H1 (cell line): ENCODE results near the gene NOXO1. TPM values are rescaled to one million over a fixed set of nuclear protein-coding genes. Genes with fewer than 3 reads are reported as not detected.

Source experiments
- CTCF ChIA-PET: fragments of 300-600 bp; sonication (Branson Sonifier 250); formaldehyde crosslinking; loops from one replicate; lab custom pipeline; 2021; ENCODE audit not compliant: partially characterized antibody; lab: Charles Lee
- POLR2A ChIA-PET: fragments of 300-600 bp; sonication (Branson Sonifier 250); formaldehyde crosslinking; loops from one replicate; lab custom pipeline; 2021; ENCODE audit warnings: inconsistent platforms; ENCODE audit not compliant: partially characterized antibody; lab: Charles Lee
- DNase-seq, 2 experiments: peaks; one replicate each; pipeline versions ENCODE4 v3.0.0 to v3.0.0-alpha.2; 2010 to 2022; ENCODE audit warnings: low spot score in 2 of 2, low read depth in 1 of 2, mixed read lengths in 1 of 2
- FAIRE-seq: peaks from 2 replicates; lab custom pipeline; 2011; peaks lifted over from hg19 to GRCh38; lab: Jason Lieb, UNC
- H2AFZ ChIP-seq: 2 replicates; pipeline ENCODE4 v1.8.1; 2012; ENCODE audit warnings: low read length, inconsistent platforms
- H2AK5ac ChIP-seq: 2 replicates; pipeline ENCODE4 v1.6.1; 2013; ENCODE audit warnings: low read depth, low read length
- H2BK120ac ChIP-seq: replicated peaks from 2 replicates; pipeline ENCODE3; 2013; ENCODE audit warnings: low read depth, low read length, inconsistent platforms
- H2BK12ac ChIP-seq: 2 replicates; pipeline ENCODE4 v1.6.1; 2013; ENCODE audit warnings: low read depth, low read length
- H2BK15ac ChIP-seq: 2 replicates; pipeline ENCODE4 v1.6.1; 2013; ENCODE audit warnings: low read length
- H2BK20ac ChIP-seq: 2 replicates; pipeline ENCODE4 v1.6.1; 2013; ENCODE audit warnings: low read length
- H2BK5ac ChIP-seq: 2 replicates; pipeline ENCODE4 v1.6.1; 2013; ENCODE audit warnings: low read depth, low read length
- H3K14ac ChIP-seq: 2 replicates; pipeline ENCODE4 v1.6.1; 2013; ENCODE audit warnings: inconsistent platforms; ENCODE audit not compliant: insufficient read length
- H3K18ac ChIP-seq: 2 replicates; pipeline ENCODE4 v1.6.1; 2013; ENCODE audit warnings: low read length; ENCODE audit errors: extremely low read depth
- H3K23ac ChIP-seq: 2 replicates; pipeline ENCODE4 v1.6.1; 2013; ENCODE audit warnings: inconsistent platforms; ENCODE audit not compliant: insufficient read length
- H3K23me2 ChIP-seq: 2 replicates; pipeline ENCODE4 v1.6.1; 2013; ENCODE audit warnings: low read depth, low read length
- H3K27ac ChIP-seq: 2 replicates; pipeline ENCODE4 v1.6.1; 2011; ENCODE audit warnings: low read depth, low read length, inconsistent platforms
- H3K27me3 ChIP-seq, 4 experiments: replicated peaks in 1 of 4; 1 replicate in 1 of 4; 2 replicates in 3 of 4; pipeline versions ENCODE4 v1.6.1 to v1.8.1; 2011 to 2013; ENCODE audit warnings: low read length in 3 of 4, mild to moderate bottlenecking in 3 of 4, inconsistent platforms in 2 of 4, mixed read lengths in 2 of 4, moderate library complexity in 1 of 4; ENCODE audit not compliant: control insufficient read depth in 3 of 4, insufficient read depth in 3 of 4; ENCODE audit errors: extremely low read depth in 1 of 4
- H3K36me3 ChIP-seq, 4 experiments: 2 replicates each; pipeline versions ENCODE4 v1.6.1 to v1.8.1; 2011 to 2013; ENCODE audit warnings: mild to moderate bottlenecking in 4 of 4, low read length in 3 of 4, moderate library complexity in 2 of 4, control low read depth in 1 of 4, inconsistent platforms in 1 of 4; ENCODE audit not compliant: insufficient read depth in 4 of 4, control insufficient read depth in 2 of 4
- H3K4ac ChIP-seq: replicated peaks from 2 replicates; pipeline ENCODE3; 2013; ENCODE audit warnings: low read length, low read depth, mixed read lengths, inconsistent platforms; ENCODE audit not compliant: insufficient read length
- H3K4me1 ChIP-seq, 4 experiments: replicated peaks in 1 of 4; 1 replicate in 1 of 4; 2 replicates in 3 of 4; pipeline versions ENCODE4 v1.6.1 to v1.8.1; 2011 to 2013; ENCODE audit warnings: low read length in 3 of 4, inconsistent platforms in 2 of 4, mixed read lengths in 1 of 4; ENCODE audit not compliant: insufficient read depth in 4 of 4, control insufficient read depth in 3 of 4
- H3K4me2 ChIP-seq, 2 experiments: 2 replicates each; pipeline versions ENCODE4 v1.6.1 to v1.8.1; 2011 to 2013; ENCODE audit warnings: low read depth in 2 of 2, low read length in 2 of 2, control low read depth in 1 of 2, inconsistent platforms in 1 of 2, mild to moderate bottlenecking in 1 of 2; ENCODE audit not compliant: insufficient read depth in 1 of 2
- H3K4me3 ChIP-seq, 4 experiments: fragments of 200-600, 300-600 bp in 1 of 4; sonication (generic), shearing (Covaris generic), sonication (Bioruptor Twin) in 1 of 4; 2 replicates each; pipeline versions ENCODE4 v1.5.1 to v1.8.1; 2011 to 2016; ENCODE audit warnings: low read length in 4 of 4, low read depth in 3 of 4, control low read depth in 2 of 4, inconsistent platforms in 2 of 4, mild to moderate bottlenecking in 2 of 4, mixed read lengths in 1 of 4, moderate library complexity in 1 of 4; ENCODE audit not compliant: insufficient read depth in 2 of 4; ENCODE audit errors: extremely low read depth in 1 of 4
- H3K56ac ChIP-seq: replicated peaks from 2 replicates; pipeline ENCODE3; 2013; ENCODE audit warnings: low read depth, mild to moderate bottlenecking, mixed read lengths, low read length, inconsistent platforms; ENCODE audit not compliant: insufficient read length
- H3K79me1 ChIP-seq: 2 replicates; pipeline ENCODE4 v1.6.1; 2013; ENCODE audit warnings: low read depth, low read length, control low read depth
- H3K79me2 ChIP-seq, 2 experiments: 2 replicates each; pipeline versions ENCODE4 v1.6.1 to v1.8.1; 2012 to 2013; ENCODE audit warnings: low read length in 2 of 2, mild to moderate bottlenecking in 2 of 2, inconsistent platforms in 1 of 2; ENCODE audit not compliant: insufficient read depth in 2 of 2, control insufficient read depth in 1 of 2
- H3K9ac ChIP-seq, 4 experiments: replicated peaks in 1 of 4; 1 replicate in 1 of 4; 2 replicates in 3 of 4; pipeline versions ENCODE4 v1.6.1 to v1.8.1; 2011 to 2013; ENCODE audit warnings: low read depth in 3 of 4, low read length in 3 of 4, control low read depth in 2 of 4, mild to moderate bottlenecking in 2 of 4, moderate library complexity in 2 of 4, inconsistent platforms in 1 of 4; ENCODE audit errors: extremely low read depth in 1 of 4
- H3K9me3 ChIP-seq, 2 experiments: 2 replicates each; pipeline versions ENCODE4 v1.6.1 to v1.8.1; 2012 to 2013; ENCODE audit warnings: mild to moderate bottlenecking in 2 of 2, moderate library complexity in 2 of 2, control low read depth in 1 of 2, inconsistent platforms in 1 of 2, low read depth in 1 of 2, low read length in 1 of 2, mixed read lengths in 1 of 2; ENCODE audit not compliant: insufficient read depth in 2 of 2
- H4K20me1 ChIP-seq, 2 experiments: replicated peaks in 1 of 2; 2 replicates each; pipeline versions ENCODE3 to v1.8.1; 2011 to 2013; ENCODE audit warnings: inconsistent platforms in 2 of 2, low read length in 2 of 2, mild to moderate bottlenecking in 1 of 2; ENCODE audit not compliant: insufficient read depth in 2 of 2, control insufficient read depth in 1 of 2
- H4K5ac ChIP-seq: 2 replicates; pipeline ENCODE4 v1.6.1; 2013; ENCODE audit warnings: low read length, low read depth, mixed read lengths, inconsistent platforms; ENCODE audit not compliant: insufficient read length
- H4K8ac ChIP-seq: 2 replicates; pipeline ENCODE4 v1.8.0; 2013; ENCODE audit warnings: mild to moderate bottlenecking, moderate library complexity, low read length, inconsistent platforms; ENCODE audit not compliant: insufficient read depth; ENCODE audit errors: extremely low read depth
- H4K91ac ChIP-seq: replicated peaks from 2 replicates; pipeline ENCODE3; 2013; ENCODE audit warnings: low read length, mixed read lengths, inconsistent platforms; ENCODE audit not compliant: insufficient read length
- HDAC2 ChIP-seq, 2 experiments: fragments of 300-600 bp in 1 of 2; sonication (generic) in 1 of 2; IDR thresholded peaks; 2 replicates each; pipeline ENCODE4 v1.6.1; 2011 to 2012; ENCODE audit warnings: low read depth in 2 of 2, low read length in 2 of 2, mild to moderate bottlenecking in 2 of 2, moderate library complexity in 2 of 2, borderline replicate concordance in 1 of 2, inconsistent platforms in 1 of 2
- KDM4A ChIP-seq: IDR thresholded peaks from one replicate; pipeline ENCODE4 v1.7.1; 2012; ENCODE audit warnings: low read depth, mild to moderate bottlenecking, moderate library complexity, low read length, inconsistent platforms; ENCODE audit not compliant: severe bottlenecking
- RBBP5 ChIP-seq: IDR thresholded peaks from 2 replicates; pipeline ENCODE4 v1.7.1; 2012; ENCODE audit warnings: low read depth, mild to moderate bottlenecking, inconsistent platforms, low read length, moderate library complexity, borderline replicate concordance
- WGBS, 2 experiments: shearing (Covaris generic) in 1 of 2; methylation state at CpG; one replicate each; pipeline versions ENCODE4 v1.1.6 to v1.1.7; 2013 to 2015; ENCODE audit warnings: low lambda C conversion rate in 2 of 2, mixed read lengths in 2 of 2, inconsistent platforms in 1 of 2, low coverage in 1 of 2, missing lambda C conversion rate in 1 of 2; ENCODE audit not compliant: insufficient replicate concordance in 2 of 2, insufficient coverage in 1 of 2, insufficient read length in 1 of 2; ENCODE audit errors: extremely low coverage in 1 of 2, missing lambda C conversion rate in 1 of 2; 5-methylcytosine and 5-hydroxymethylcytosine counted together
- polyA plus RNA-seq, 7 experiments: library from polyadenylated mRNA; depleted of rRNA in 3 of 7; stranded (reverse) in 5 of 7; unstranded in 2 of 7; fragments of >200 nt in 5 of 7; fragments of 200-250 nt in 2 of 7; gene quantifications; 1 replicate in 5 of 7; 2 replicates in 1 of 7; 4 replicates in 1 of 7; pipeline versions ENCODE4 v1.2.1 to v1.2.3, GENCODE V29; 2011 to 2013; ENCODE audit warnings: missing spikeins in 2 of 7, mixed read lengths in 2 of 7
- total RNA-seq: library from RNA; stranded (reverse); fragmentation: NEBNext Ultra II Directional; extraction: Animal tissue kit (Norgen Biotek cat#: 25700); gene quantifications from 2 replicates; pipeline ENCODE4 v1.2.1, GENCODE V29; 2021

Gene NOXO1
- total and polyA plus RNA-seq, 2 of the 8 experiments (the other 6 are each of a cell fraction or from before 2014, with no cell fraction given), result 1.3 to 2.5 TPM

DNA sequence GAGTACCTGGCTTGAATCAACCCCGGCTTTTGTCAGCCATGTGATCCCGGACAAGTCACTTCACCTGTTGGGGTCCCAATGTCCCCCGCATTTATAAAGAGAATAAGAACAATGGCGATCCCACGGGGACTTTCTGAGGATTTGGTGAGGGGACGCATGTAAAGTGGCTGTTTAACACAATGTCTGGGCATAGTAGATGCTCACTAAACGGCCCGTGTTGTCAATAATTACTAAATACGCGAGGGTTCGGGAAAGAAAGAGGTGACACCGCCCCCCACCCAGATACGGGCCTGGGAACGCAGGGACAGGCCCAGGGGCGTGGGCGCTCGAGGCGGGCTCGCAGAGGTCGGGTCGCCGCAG, 10.3 kb upstream of the NOXO1 start:
- no peak overlapping the region for H3K14ac ChIP-seq
- H3K23ac ChIP-seq, result no peak overlapping the region
- H2BK15ac ChIP-seq, result no peak overlapping the region; the same call in 1 of the 2 replicates
- H3K4me2 ChIP-seq, result peak overlapping the region; percentile 83 to 91
- H3K27me3 ChIP-seq, result peaks cover 4 to 37% (median 24%) of the 10 kb centered on the region in 4 experiments
- 24% methylated on average over 22 of the region's 22 CpGs; no CpG with 5 or more reads in 1 of the 2 experiments for WGBS, 2 experiments
- no peak overlapping the region for H3K56ac ChIP-seq
- no peak overlapping the region for H2AK5ac ChIP-seq
- TF ChIP-seq KDM4A, result peak; percentile 3
- 0 out of 4 replicates have a peak, but pooled peaks of 1 of the 2 experiments have one; percentile 26 for TF ChIP-seq HDAC2 (IDR thresholded peaks at IDR 0.05; ENCODE audit: borderline replicate concordance in 1 of 2, low read depth in 2 of 2, low read length in 2 of 2)
- no peak for TF ChIP-seq RBBP5
- H3K9me3 ChIP-seq, result no peaks in the 10 kb centered on the region
- peaks cover 22% of the 10 kb centered on the region; the same call in 1 of the 2 replicates for H3K23me2 ChIP-seq
- H2AFZ ChIP-seq, result no peak overlapping the region
- H4K20me1 ChIP-seq, result peaks cover 7 to 8% of the 10 kb centered on the region in 2 experiments
- no peak overlapping the region; the same call in 1 of the 2 replicates for H2BK5ac ChIP-seq
- H3K4ac ChIP-seq, result no peak overlapping the region
- H3K36me3 ChIP-seq, result no peaks in the 10 kb centered on the region; a peak in 1 of 8 replicates
- peak overlapping the region; percentile 74 for H4K91ac ChIP-seq
- POLR2A ChIA-PET, result interaction anchor here (0.6 to 28.2 kb wide), 11 partner anchors 8 to 381 kb away, joined by 3 to 736 read pairs (median 7); partner anchors contain the start of genes GFER, NDUFB10, NOXO1 and NPW
- FAIRE-seq (no peak), DNase-seq (no peak)
- peak overlapping the region; percentile 60; the same call in 1 of the 2 replicates for H3K18ac ChIP-seq
- H2BK12ac ChIP-seq, result no peak overlapping the region
- no peaks in the 10 kb centered on the region for H3K79me2 ChIP-seq
- peaks cover 0 to 24% (median 18%) of the 10 kb centered on the region in 4 experiments; a peak in 6 of 7 replicates for H3K4me1 ChIP-seq
- peak overlapping the region; percentile 72; the same call in 1 of the 2 replicates for H2BK20ac ChIP-seq
- no peak overlapping the region for H2BK120ac ChIP-seq
- H3K9ac ChIP-seq, result no peak overlapping the region
- no peaks in the 10 kb centered on the region for H3K79me1 ChIP-seq
- H4K8ac ChIP-seq, result peak overlapping the region; percentile 36; the same call in 1 of the 2 replicates
- peak overlapping the region; percentile 5 to 77 (median 22); a peak in 4 of 8 replicates for H3K4me3 ChIP-seq
- CTCF ChIA-PET, result interaction anchor here (1.4 to 6.8 kb wide), 3 partner anchors 10 to 99 kb away, joined by 3 to 55 read pairs (median 5); partner anchors contain the start of gene NOXO1
- no peak overlapping the region for H4K5ac ChIP-seq
- H3K27ac ChIP-seq, result no peak overlapping the region
